Esophagus squamous epithelium (tissue), 4 donors: Measurements from ENCODE around the gene YBX2.

ENCODE experiments used
- POLR2A ChIP-seq, 4 donors: fragments of 450-650 bp; IDR thresholded peaks; one replicate each; pipeline ENCODE4 v1.6.1; 2017; ENCODE audit warnings: antibody characterized with exemption in 4 of 4, mild to moderate bottlenecking in 4 of 4, moderate library complexity in 3 of 4
- TF ChIP-seq, protein P1 (sequence below), 6 experiments: fragments of 450-650 bp in 4 of 6; fragments of 200-600 bp in 2 of 6; sonication (generic) in 2 of 6; IDR thresholded peaks; one replicate each; pipeline ENCODE4 v1.5.1; 2016 to 2019; ENCODE audit warnings: antibody characterized with exemption in 6 of 6, mild to moderate bottlenecking in 4 of 6, moderate library complexity in 4 of 6

- TF ChIP-seq, protein P1, sequence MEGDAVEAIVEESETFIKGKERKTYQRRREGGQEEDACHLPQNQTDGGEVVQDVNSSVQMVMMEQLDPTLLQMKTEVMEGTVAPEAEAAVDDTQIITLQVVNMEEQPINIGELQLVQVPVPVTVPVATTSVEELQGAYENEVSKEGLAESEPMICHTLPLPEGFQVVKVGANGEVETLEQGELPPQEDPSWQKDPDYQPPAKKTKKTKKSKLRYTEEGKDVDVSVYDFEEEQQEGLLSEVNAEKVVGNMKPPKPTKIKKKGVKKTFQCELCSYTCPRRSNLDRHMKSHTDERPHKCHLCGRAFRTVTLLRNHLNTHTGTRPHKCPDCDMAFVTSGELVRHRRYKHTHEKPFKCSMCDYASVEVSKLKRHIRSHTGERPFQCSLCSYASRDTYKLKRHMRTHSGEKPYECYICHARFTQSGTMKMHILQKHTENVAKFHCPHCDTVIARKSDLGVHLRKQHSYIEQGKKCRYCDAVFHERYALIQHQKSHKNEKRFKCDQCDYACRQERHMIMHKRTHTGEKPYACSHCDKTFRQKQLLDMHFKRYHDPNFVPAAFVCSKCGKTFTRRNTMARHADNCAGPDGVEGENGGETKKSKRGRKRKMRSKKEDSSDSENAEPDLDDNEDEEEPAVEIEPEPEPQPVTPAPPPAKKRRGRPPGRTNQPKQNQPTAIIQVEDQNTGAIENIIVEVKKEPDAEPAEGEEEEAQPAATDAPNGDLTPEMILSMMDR (IDR thresholded peaks at IDR 0.05) = no peak
- TF ChIP-seq POLR2A (IDR thresholded peaks at IDR 0.05) = no peak
Observed at GRCh38 chr17:7312432-7313087, 18.1 kb upstream of the YBX2 start.
